H9 (cell line): Measurements from ENCODE around the gene NOP58. TPM values are rescaled to one million over a fixed set of nuclear protein-coding genes. Genes with fewer than 3 reads are reported as not detected.

Experiments used
- DNase-seq: peaks from one replicate; pipeline ENCODE4 v3.0.0-alpha.2; 2017
- H2AFZ ChIP-seq: one replicate; pipeline ENCODE4 v1.6.1; 2013; ENCODE audit warnings: mild to moderate bottlenecking, low read length, control low read depth, moderate library complexity
- H2AK5ac ChIP-seq: 2 replicates; pipeline ENCODE4 v1.6.1; 2013; ENCODE audit warnings: low read length, control low read depth, mixed read lengths; ENCODE audit not compliant: insufficient read length
- H2BK120ac ChIP-seq: one replicate; pipeline ENCODE4 v1.6.1; 2013; ENCODE audit warnings: low read depth, mild to moderate bottlenecking, low read length, control low read depth, inconsistent platforms; ENCODE audit not compliant: poor library complexity, severe bottlenecking
- H2BK12ac ChIP-seq: 2 replicates; pipeline ENCODE4 v1.6.1; 2013; ENCODE audit warnings: low read length, control low read depth, mixed read lengths, low read depth; ENCODE audit not compliant: insufficient read length
- H2BK15ac ChIP-seq: 2 replicates; pipeline ENCODE4 v1.6.1; 2013; ENCODE audit warnings: low read depth, low read length, control low read depth
- H2BK20ac ChIP-seq: one replicate; pipeline ENCODE4 v1.6.1; 2013; ENCODE audit warnings: low read depth, mild to moderate bottlenecking, low read length, control low read depth, inconsistent platforms; ENCODE audit not compliant: poor library complexity, severe bottlenecking
- H2BK5ac ChIP-seq: 2 replicates; pipeline ENCODE4 v1.6.1; 2013; ENCODE audit warnings: low read length, control low read depth, mixed read lengths; ENCODE audit not compliant: insufficient read length
- H3K14ac ChIP-seq: 2 replicates; pipeline ENCODE4 v1.6.1; 2013; ENCODE audit warnings: low read length, control low read depth; ENCODE audit not compliant: insufficient read depth
- H3K18ac ChIP-seq: 2 replicates; pipeline ENCODE4 v1.6.1; 2013; ENCODE audit warnings: low read depth, mild to moderate bottlenecking, mixed read lengths, low read length, control low read depth; ENCODE audit not compliant: insufficient read length
- H3K23ac ChIP-seq: 2 replicates; pipeline ENCODE4 v1.6.1; 2013; ENCODE audit warnings: low read length, control low read depth, mixed read lengths, low read depth; ENCODE audit not compliant: insufficient read length
- H3K23me2 ChIP-seq: 2 replicates; pipeline ENCODE4 v1.6.1; 2013; ENCODE audit warnings: low read depth, mild to moderate bottlenecking, mixed read lengths, low read length, control low read depth; ENCODE audit not compliant: insufficient read length, poor library complexity, severe bottlenecking
- H3K27ac ChIP-seq: 2 replicates; pipeline ENCODE4 v1.5.1; 2013; ENCODE audit warnings: low read length, control low read depth, mixed read lengths, low read depth; ENCODE audit not compliant: insufficient read length
- H3K27me3 ChIP-seq: 2 replicates; pipeline ENCODE4 v1.6.1; 2013; ENCODE audit warnings: low read length, control low read depth, inconsistent platforms; ENCODE audit not compliant: insufficient read depth
- H3K4ac ChIP-seq: 2 replicates; pipeline ENCODE4 v1.6.1; 2013; ENCODE audit warnings: low read depth, mild to moderate bottlenecking, control low read depth, inconsistent platforms, low read length, moderate library complexity
- H3K4me1 ChIP-seq: 2 replicates; pipeline ENCODE4 v1.6.1; 2013; ENCODE audit warnings: low read length, control low read depth, inconsistent platforms; ENCODE audit not compliant: insufficient read depth
- H3K4me2 ChIP-seq: 2 replicates; pipeline ENCODE4 v1.6.1; 2013; ENCODE audit warnings: low read length, control low read depth, mixed read lengths; ENCODE audit not compliant: insufficient read length, insufficient read depth
- H3K56ac ChIP-seq: 2 replicates; pipeline ENCODE4 v1.6.1; 2013; ENCODE audit warnings: low read depth, mild to moderate bottlenecking, mixed read lengths, low read length, control low read depth; ENCODE audit not compliant: insufficient read length
- H3K79me1 ChIP-seq: 2 replicates; pipeline ENCODE4 v1.6.1; 2013; ENCODE audit warnings: low read depth, mild to moderate bottlenecking, moderate library complexity, low read length, control low read depth, inconsistent platforms; ENCODE audit not compliant: insufficient read depth, poor library complexity, severe bottlenecking
- H3K79me2 ChIP-seq: 2 replicates; pipeline ENCODE4 v1.6.1; 2013; ENCODE audit warnings: low read length, control low read depth, inconsistent platforms; ENCODE audit not compliant: insufficient read depth
- H3K9ac ChIP-seq: 2 replicates; pipeline ENCODE4 v1.6.1; 2013; ENCODE audit warnings: low read length, control low read depth, mixed read lengths; ENCODE audit not compliant: insufficient read length; ENCODE audit errors: extremely low read depth
- H3K9me3 ChIP-seq: one replicate; pipeline ENCODE4 v1.6.1; 2013; ENCODE audit warnings: low read depth, low read length, inconsistent platforms; ENCODE audit not compliant: control insufficient read depth
- H3T11ph ChIP-seq: one replicate; pipeline ENCODE4 v1.6.1; 2013; ENCODE audit warnings: mild to moderate bottlenecking, low read length, control low read depth, inconsistent platforms
- H4K20me1 ChIP-seq: one replicate; pipeline ENCODE4 v1.6.1; 2013; ENCODE audit not compliant: control insufficient read depth, insufficient read length, insufficient read depth
- H4K5ac ChIP-seq: 2 replicates; pipeline ENCODE4 v1.6.1; 2013; ENCODE audit warnings: low read depth, mild to moderate bottlenecking, mixed read lengths, low read length, control low read depth; ENCODE audit not compliant: insufficient read length
- H4K8ac ChIP-seq: replicated peaks from 2 replicates; pipeline ENCODE4 v1.6.1; 2013; ENCODE audit warnings: low read length, control low read depth, mixed read lengths, low read depth; ENCODE audit not compliant: insufficient read length
- H4K91ac ChIP-seq: 2 replicates; pipeline ENCODE4 v1.6.1; 2013; ENCODE audit warnings: low read depth, mild to moderate bottlenecking, moderate library complexity, mixed read lengths, low read length, control low read depth; ENCODE audit not compliant: insufficient read length
- H3K27ac Mint-ChIP-seq, 3 experiments: 2 replicates in 2 of 3; 3 replicates in 1 of 3; pipeline ENCODE4 v1.8.0; 2020 to 2021; ENCODE audit warnings: mixed read lengths in 3 of 3, mild to moderate bottlenecking in 1 of 3, moderate library complexity in 1 of 3
- H3K27me3 Mint-ChIP-seq: 2 replicates; pipeline ENCODE4 v1.8.0; 2021; ENCODE audit warnings: low read depth, mild to moderate bottlenecking, moderate library complexity, mixed read lengths
- H3K36me3 Mint-ChIP-seq, 3 experiments: 2 replicates in 2 of 3; 3 replicates in 1 of 3; pipeline ENCODE4 v1.8.0; 2020 to 2021; ENCODE audit warnings: low read depth in 3 of 3, mixed read lengths in 3 of 3; ENCODE audit not compliant: insufficient read depth in 1 of 3
- H3K4me1 Mint-ChIP-seq, 2 experiments: 2 replicates each; pipeline ENCODE4 v1.8.0; 2020; ENCODE audit warnings: mixed read lengths in 2 of 2
- H3K4me3 Mint-ChIP-seq, 2 experiments: 2 replicates in 1 of 2; 3 replicates in 1 of 2; pipeline ENCODE4 v1.8.0; 2020 to 2021; ENCODE audit warnings: mild to moderate bottlenecking in 2 of 2, mixed read lengths in 2 of 2, moderate library complexity in 1 of 2
- H3K9me3 Mint-ChIP-seq, 2 experiments: 2 replicates in 1 of 2; 3 replicates in 1 of 2; pipeline ENCODE4 v1.8.0; 2020; ENCODE audit warnings: mild to moderate bottlenecking in 2 of 2, mixed read lengths in 2 of 2, moderate library complexity in 1 of 2
- CTCF ChIP-seq: fragments of 200-600 bp; sonication (generic); conservative IDR thresholded peaks from 3 replicates; pipeline ENCODE4 v1.8.0; 2021; ENCODE audit warnings: antibody characterized with exemption, mild to moderate bottlenecking
- WGBS: extraction: QIAGEN DNeasy Blood & Tissue Kit; methylation state at CpG from one replicate; pipeline ENCODE4 v1.1.7; 2013; ENCODE audit warnings: missing lambda C conversion rate, low lambda C conversion rate, mixed read lengths; ENCODE audit not compliant: insufficient read length; ENCODE audit errors: extremely low coverage; 5-methylcytosine and 5-hydroxymethylcytosine counted together
- total RNA-seq: library from RNA; stranded (reverse); gene quantifications from 2 replicates; pipeline ENCODE4 v1.2.1, GENCODE V29; 2021

Gene NOP58
- total RNA-seq, 1 experiment from 2014 or later = 168 TPM

GRCh38 chr2:202327858-202328257, 62.3 kb downstream of the NOP58 start:
- no peak for DNase-seq
- no peak overlapping the region for H3K27ac ChIP-seq
- WGBS = no CpG with 5 or more reads among the region's 1 CpG

More at GRCh38 chr2:202327858-202328257, 62.3 kb downstream of the NOP58 start:
- no peaks in the 10 kb centered on the region for H3K27me3 ChIP-seq
- H4K91ac ChIP-seq = no peak overlapping the region
- no peak overlapping the region for H2BK120ac ChIP-seq
- no peaks in the 10 kb centered on the region for H3K23me2 ChIP-seq
- no peak overlapping the region for H3K4me2 ChIP-seq
- H3K56ac ChIP-seq = no peak overlapping the region
- peaks cover 5% of the 10 kb centered on the region; the same call in 1 of the 2 replicates for H3K4me1 ChIP-seq
- H3K23ac ChIP-seq = no peak overlapping the region
- TF ChIP-seq CTCF = no peak
- H4K8ac ChIP-seq = no peak overlapping the region
- no peak overlapping the region for H2AFZ ChIP-seq
- H3K4ac ChIP-seq = no peak overlapping the region
- no peaks in the 10 kb centered on the region for H3K9me3 Mint-ChIP-seq
- no peak overlapping the region for H2BK15ac ChIP-seq
- no peaks in the 10 kb centered on the region for H3K79me1 ChIP-seq
- H2AK5ac ChIP-seq = no peak overlapping the region
- H3K9me3 ChIP-seq = no peaks in the 10 kb centered on the region
- peaks cover 8 to 9% of the 10 kb centered on the region in 2 experiments for H3K4me1 Mint-ChIP-seq
- H3K27ac Mint-ChIP-seq = peak overlapping the region; percentile 40 to 61 (median 59); a peak in 4 of 7 replicates
- no peak overlapping the region for H2BK12ac ChIP-seq
- no peak overlapping the region for H3K9ac ChIP-seq
- no peak overlapping the region for H3T11ph ChIP-seq
- H3K14ac ChIP-seq = no peak overlapping the region
- H3K4me3 Mint-ChIP-seq = no peak overlapping the region
- H4K5ac ChIP-seq = no peak overlapping the region
- H3K18ac ChIP-seq = no peak overlapping the region
- no peaks in the 10 kb centered on the region for H3K36me3 Mint-ChIP-seq
- H3K79me2 ChIP-seq = no peaks in the 10 kb centered on the region
- H4K20me1 ChIP-seq = no peaks in the 10 kb centered on the region
- H2BK5ac ChIP-seq = no peak overlapping the region
- H2BK20ac ChIP-seq = no peak overlapping the region
- no peaks in the 10 kb centered on the region for H3K27me3 Mint-ChIP-seq
